BJ (cell line): Measurements from ENCODE around the gene ODF2. TPM values are rescaled to one million over a fixed set of nuclear protein-coding genes. Genes with fewer than 3 reads are reported as not detected.
"Not testable (repeated sequence)": the region's sequence is repeated elsewhere in the genome, so short reads cannot be mapped to it uniquely, and the experiment has no call there.

Source experiments
- CTCF ChIA-PET: fragments of 350-600 bp; formaldehyde crosslinking; extraction: SDS; loops from one replicate; lab custom pipeline; 2021; ENCODE audit warnings: antibody characterized with exemption, inconsistent platforms; lab: Yijun Ruan, JAX
- POLR2A ChIA-PET: fragments of 300-600 bp; sonication (Branson Sonifier 250); formaldehyde crosslinking; extraction: SDS; loops from one replicate; lab custom pipeline; 2021; ENCODE audit warnings: antibody characterized with exemption; lab: Charles Lee
- DNase-seq: peaks from one replicate; pipeline ENCODE4 v3.0.0-alpha.2; 2011; ENCODE audit warnings: low read depth
- H3K27me3 ChIP-seq: 2 replicates; pipeline ENCODE4 v1.6.0; 2011; ENCODE audit warnings: low read length; ENCODE audit not compliant: control insufficient read depth, insufficient read depth
- H3K36me3 ChIP-seq: 2 replicates; pipeline ENCODE4 v1.5.1; 2011; ENCODE audit warnings: low read length; ENCODE audit not compliant: control insufficient read depth, insufficient read depth
- H3K4me3 ChIP-seq: 2 replicates; pipeline ENCODE4 v1.5.1; 2011; ENCODE audit warnings: low read depth, mild to moderate bottlenecking, control low read depth, low read length
- polyA plus RNA-seq: library from polyadenylated mRNA; depleted of rRNA; stranded (reverse); fragments of >200 nt; gene quantifications from 2 replicates; pipeline ENCODE4 v1.2.3, GENCODE V29; 2011
- TF ChIP-seq, protein P1 (sequence below): IDR thresholded peaks from 2 replicates; pipeline ENCODE4 v1.5.1; 2011; ENCODE audit warnings: low read depth, mild to moderate bottlenecking, control low read depth, inconsistent platforms, low read length, moderate library complexity; ENCODE audit not compliant: insufficient read depth

ODF2 gene
- polyA plus RNA-seq, 1 experiment, result 21.5 TPM

DNA sequence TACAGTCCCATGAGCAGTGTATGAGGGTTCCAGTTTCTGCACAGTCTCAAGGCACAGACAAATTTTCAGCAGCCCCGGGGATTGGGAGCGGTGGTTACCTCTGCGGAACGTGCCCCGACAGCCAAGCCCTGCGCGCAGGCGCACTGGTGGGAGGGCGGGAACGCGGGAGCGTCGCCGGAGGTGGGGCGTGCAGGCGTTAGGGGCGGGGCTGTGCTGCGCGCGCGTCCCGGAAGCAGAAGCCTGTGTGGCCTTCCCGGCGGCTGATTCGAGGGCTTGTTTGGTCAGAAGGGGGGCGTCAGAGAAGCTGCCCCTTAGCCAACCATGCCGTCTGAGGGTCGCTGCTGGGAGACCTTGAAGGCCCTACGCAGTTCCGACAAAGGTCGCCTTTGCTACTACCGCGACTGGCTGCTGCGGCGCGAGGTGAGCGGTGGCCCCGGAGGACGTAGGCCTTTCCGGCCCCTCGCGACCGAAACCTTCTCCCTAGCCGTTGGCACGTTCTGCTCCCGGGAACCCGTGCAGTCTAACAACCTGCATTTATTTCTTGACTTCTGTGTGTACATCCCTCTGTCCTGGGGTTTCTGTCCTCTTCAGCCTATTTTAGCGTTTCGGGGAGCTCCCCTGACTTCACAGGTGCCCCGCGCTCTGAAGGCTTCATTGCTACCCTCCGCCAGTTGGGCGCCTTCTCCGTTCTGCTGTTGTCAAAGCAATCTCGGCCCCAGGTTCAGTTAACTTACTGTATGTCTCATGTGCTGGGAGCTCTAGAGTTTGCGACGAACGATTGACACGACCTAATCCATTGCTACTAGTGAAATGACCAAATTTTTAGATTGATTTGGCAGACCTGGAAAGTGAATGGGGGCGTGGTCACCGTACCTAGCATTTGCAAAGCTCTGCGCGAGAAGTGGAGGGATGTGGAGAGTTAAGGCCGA, 48.9 kb downstream of the ODF2 start, which contains the start of gene GLE1:
Gene GLE1 (plus strand): TSS at position 235 of the 929 bp plus-strand sequence. CDS start 87 bp downstream, at position 322.
- no peaks in the 10 kb centered on the region for H3K27me3 ChIP-seq
- H3K4me3 ChIP-seq, result peak within 1 kb of the TSS; percentile 82
- peak; percentile 51 for DNase-seq
- POLR2A ChIA-PET, result interaction anchor here (1.1 kb wide), 1 partner anchor 48 kb away, joined by 3 read pairs; the partner anchor contains the start of gene SPTAN1
- TF ChIP-seq, protein P1, sequence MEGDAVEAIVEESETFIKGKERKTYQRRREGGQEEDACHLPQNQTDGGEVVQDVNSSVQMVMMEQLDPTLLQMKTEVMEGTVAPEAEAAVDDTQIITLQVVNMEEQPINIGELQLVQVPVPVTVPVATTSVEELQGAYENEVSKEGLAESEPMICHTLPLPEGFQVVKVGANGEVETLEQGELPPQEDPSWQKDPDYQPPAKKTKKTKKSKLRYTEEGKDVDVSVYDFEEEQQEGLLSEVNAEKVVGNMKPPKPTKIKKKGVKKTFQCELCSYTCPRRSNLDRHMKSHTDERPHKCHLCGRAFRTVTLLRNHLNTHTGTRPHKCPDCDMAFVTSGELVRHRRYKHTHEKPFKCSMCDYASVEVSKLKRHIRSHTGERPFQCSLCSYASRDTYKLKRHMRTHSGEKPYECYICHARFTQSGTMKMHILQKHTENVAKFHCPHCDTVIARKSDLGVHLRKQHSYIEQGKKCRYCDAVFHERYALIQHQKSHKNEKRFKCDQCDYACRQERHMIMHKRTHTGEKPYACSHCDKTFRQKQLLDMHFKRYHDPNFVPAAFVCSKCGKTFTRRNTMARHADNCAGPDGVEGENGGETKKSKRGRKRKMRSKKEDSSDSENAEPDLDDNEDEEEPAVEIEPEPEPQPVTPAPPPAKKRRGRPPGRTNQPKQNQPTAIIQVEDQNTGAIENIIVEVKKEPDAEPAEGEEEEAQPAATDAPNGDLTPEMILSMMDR, result no peak
- peaks cover 10% of the 10 kb centered on the region for H3K36me3 ChIP-seq
- CTCF ChIA-PET, result interaction anchor here (0.6 to 1.1 kb wide), 3 partner anchors 16 to 767 kb away, joined by 3 read pairs; no protein-coding TSS in a partner anchor

GRCh38 chr9:128505414-128505765, 49.6 kb downstream of the ODF2 start:
- POLR2A ChIA-PET, result interaction anchor here (1.1 kb wide), 1 partner anchor 47 kb away, joined by 3 read pairs; the partner anchor contains the start of gene SPTAN1
- peaks cover 8% of the 10 kb centered on the region for H3K36me3 ChIP-seq
- no peak for DNase-seq
- CTCF ChIA-PET, result interaction anchor here (1.1 kb wide), 1 partner anchor 16 kb away, joined by 3 read pairs; no protein-coding TSS in a partner anchor
- peak overlapping the region; percentile 82 for H3K4me3 ChIP-seq
- H3K27me3 ChIP-seq, result no peaks in the 10 kb centered on the region
- TF ChIP-seq, protein P1, result no peak

- DNase-seq, CTCF ChIA-PET, H3K4me3 ChIP-seq, POLR2A ChIA-PET, H3K36me3 ChIP-seq, H3K27me3 ChIP-seq: not testable (repeated sequence)
Observed at GRCh38 chr9:128505906-128506305, 50.1 kb downstream of the ODF2 start.

DNA sequence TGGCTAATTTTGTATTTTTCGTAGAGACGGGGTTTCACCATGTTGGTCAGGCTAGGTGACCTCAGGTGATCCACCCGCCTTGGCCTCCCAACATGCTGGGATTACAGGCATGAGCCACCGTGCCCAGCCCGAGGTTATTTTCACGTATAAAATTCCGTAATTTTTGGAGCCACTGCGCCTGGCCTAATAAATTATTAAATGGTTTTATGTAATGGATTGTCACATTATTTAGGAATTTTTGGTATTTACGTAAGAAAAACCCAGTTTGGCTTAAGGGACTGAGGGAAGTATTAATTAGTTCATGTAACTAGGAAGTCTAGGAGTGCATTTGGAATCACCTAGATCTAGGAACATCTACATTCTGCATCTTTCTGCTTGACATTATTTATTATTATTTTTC, 57.0 kb downstream of the ODF2 start:
- TF ChIP-seq, protein P1, result no peak
- Histone ChIP-seq H3K4me3 (no peak overlapping the region), H3K36me3 (peaks cover 11% of the 10 kb centered on the region), H3K27me3 (no peaks in the 10 kb centered on the region)
- CTCF ChIA-PET, result no interaction called here
- no peak for DNase-seq
- POLR2A ChIA-PET, result interaction anchor here (0.6 kb wide), 1 partner anchor 39 kb away, joined by 4 read pairs; the partner anchor contains the start of gene SPTAN1

DNA sequence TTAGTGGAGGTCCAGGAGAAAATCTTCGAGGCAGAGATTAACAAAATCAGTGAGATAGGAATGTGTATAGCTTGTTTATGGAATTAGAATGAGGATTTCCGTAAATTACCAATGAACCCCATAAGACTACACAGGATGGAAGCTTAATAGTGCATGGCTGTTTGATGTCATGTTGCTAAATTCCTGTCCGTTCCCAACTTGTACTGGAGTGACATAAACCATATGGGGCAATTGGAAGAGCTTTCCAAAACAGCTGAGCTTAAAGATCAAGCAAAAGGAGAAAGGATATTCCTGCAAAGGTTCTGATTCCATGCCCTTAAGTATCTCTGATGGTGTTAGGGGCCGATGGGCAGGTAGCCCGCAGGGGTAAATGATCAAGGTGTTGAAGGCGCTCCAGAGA, 66.2 kb downstream of the ODF2 start:
- Histone ChIP-seq H3K36me3 (peaks cover 7% of the 10 kb centered on the region), H3K4me3 (no peak overlapping the region), H3K27me3 (no peaks in the 10 kb centered on the region)
- ChIA-PET CTCF (no interaction called here), POLR2A (no interaction called here)
- DNase-seq, result no peak
- TF ChIP-seq, protein P1, result no peak
